Coronary artery (tissue), 2 donors: ENCODE measurements around the gene ELP5.

Experiments used
- DNase-seq: peaks from one replicate; pipeline ENCODE4 v3.0.0-alpha.2; 2017; ENCODE audit warnings: low spot score
- H3K27ac ChIP-seq, 2 donors: fragments of 200-600 bp; sonication (generic); one replicate each; pipeline ENCODE4 v1.5.1; 2016 to 2019
- H3K4me3 ChIP-seq: fragments of 200-600 bp; sonication (generic); 2 replicates; pipeline ENCODE4 v1.5.1; 2016; ENCODE audit warnings: mild to moderate bottlenecking, moderate library complexity
- CTCF ChIP-seq: fragments of 200-600 bp; sonication (generic); IDR thresholded peaks from one replicate; pipeline ENCODE4 v1.5.1; 2019; ENCODE audit warnings: antibody characterized with exemption

Gene ELP5

GRCh38 chr17:7295230-7296180, 43.5 kb downstream of the ELP5 start:
- H3K27ac ChIP-seq: peak overlapping the region; percentile 32 to 48
- H3K4me3 ChIP-seq: peak overlapping the region; percentile 55
- TF ChIP-seq CTCF: no peak
- DNase-seq: peak; percentile 68

GRCh38 chr17:7296189-7296861, 44.3 kb downstream of the ELP5 start:
- H3K27ac ChIP-seq: peak overlapping the region; percentile 32 to 48
- peak overlapping the region; percentile 55 for H3K4me3 ChIP-seq
- peak; percentile 98 for TF ChIP-seq CTCF
- DNase-seq: peak; percentile 85

GRCh38 chr17:7304179-7304578, 52.2 kb downstream of the ELP5 start:
- TF ChIP-seq CTCF: no peak
- no peak overlapping the region for H3K4me3 ChIP-seq
- H3K27ac ChIP-seq: no peak overlapping the region
- no peak for DNase-seq

- no peak for TF ChIP-seq CTCF
- peak; percentile 99 for DNase-seq
- H3K4me3 ChIP-seq: peak within 1 kb of the TSS; percentile 92
- H3K27ac ChIP-seq: peak within 1 kb of the TSS; percentile 99
Measured at GRCh38 chr17:7306911-7307685, 55.1 kb downstream of the ELP5 start, which contains the start of gene EIF5A. Gene EIF5A, plus strand, starts transcription at chr17:7307628. Its CDS starts 2,008 bp downstream, at chr17:7309636.

GRCh38 chr17:7307686-7308624, 55.9 kb downstream of the ELP5 start:
- Histone ChIP-seq H3K4me3 (peak overlapping the region; percentile 92), H3K27ac (peak overlapping the region; percentile 99)
- TF ChIP-seq CTCF: no peak
- no peak for DNase-seq
